ENCODE measurements around the gene TINAGL1.

Gene TINAGL1

DNA sequence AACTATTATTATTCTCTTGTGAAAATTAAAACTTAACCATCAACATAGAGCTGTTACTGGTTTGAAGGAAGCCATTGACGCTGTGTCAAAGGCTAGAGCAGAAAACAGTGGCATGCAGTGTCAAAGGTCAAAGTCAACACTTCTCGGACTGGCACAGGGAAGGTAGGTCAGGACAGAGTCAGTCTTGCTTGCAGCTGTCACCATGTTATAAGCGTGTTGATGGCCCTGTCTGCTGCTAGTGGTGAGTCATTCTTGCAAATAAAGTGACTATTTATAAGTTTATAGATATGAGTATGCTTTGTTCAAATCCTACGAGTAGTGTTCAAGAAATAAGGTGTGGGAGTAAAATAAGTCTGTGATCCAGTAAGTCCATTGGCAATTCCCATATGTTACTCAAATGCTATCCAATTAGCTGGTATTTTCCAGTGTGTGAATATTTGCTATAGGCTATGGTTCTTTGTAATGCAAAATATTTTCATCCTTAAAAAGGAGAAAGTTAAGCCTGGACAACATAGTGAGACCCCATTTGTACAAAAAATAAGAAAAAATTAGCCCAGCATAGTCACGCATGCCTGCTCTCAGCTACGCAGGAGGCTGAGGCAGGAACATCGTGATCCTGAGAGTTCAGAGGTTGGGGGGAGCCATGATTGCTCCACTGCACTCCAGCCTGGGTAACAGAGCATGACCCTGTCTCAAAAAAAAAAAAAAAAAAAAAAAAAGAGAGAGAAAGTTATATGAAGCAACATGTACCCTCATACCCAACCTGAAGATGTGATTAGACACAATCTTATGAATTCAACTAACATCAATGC is 26.3 kb upstream of the TINAGL1 start:
- H3K27ac ChIP-seq (ENCODE audit: low read length) = no peak overlapping the region
- no peak overlapping the region for H3K9ac ChIP-seq (ENCODE audit: low read depth, low read length)
- H3K4me1 ChIP-seq (ENCODE audit: insufficient read depth, low read length) = peaks cover 5% of the 10 kb centered on the region; the same call in 1 of the 2 replicates
- H3K4me3 ChIP-seq (ENCODE audit: low read length) = peak overlapping the region; percentile 64; the same call in 1 of the 2 replicates
- H3K36me3 ChIP-seq (ENCODE audit: insufficient read depth, low read depth, low read length) = no peaks in the 10 kb centered on the region
- no peaks in the 10 kb centered on the region for H3K27me3 ChIP-seq (ENCODE audit: insufficient read depth, low read length)
- no peaks in the 10 kb centered on the region for H3K9me3 ChIP-seq (ENCODE audit: insufficient read depth, low read depth, low read length)

DNA sequence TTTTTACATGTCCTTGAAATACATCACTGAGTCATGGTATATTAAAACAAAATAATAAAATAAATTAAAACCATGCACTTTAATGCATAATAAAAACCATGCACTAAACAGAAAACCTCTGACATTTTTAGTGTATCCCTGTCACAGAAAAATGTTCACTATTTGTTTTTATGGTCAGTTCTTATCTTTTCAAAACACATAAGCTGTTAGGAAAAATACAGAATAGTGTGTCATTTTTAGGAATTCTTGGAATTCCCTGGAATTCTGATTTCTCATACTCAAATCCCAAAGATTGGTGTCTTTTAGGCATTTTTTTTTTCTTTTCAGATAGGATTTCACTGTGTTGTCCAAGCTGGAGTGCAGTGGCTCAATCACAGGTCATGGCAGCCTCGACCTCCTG is 25.1 kb upstream of the TINAGL1 start:
- Histone ChIP-seq H3K27ac (ENCODE audit: low read length) (no peak overlapping the region), H3K4me3 (ENCODE audit: low read length) (no peak overlapping the region), H3K9me3 (ENCODE audit: insufficient read depth, low read depth, low read length) (no peaks in the 10 kb centered on the region), H3K9ac (ENCODE audit: low read depth, low read length) (no peak overlapping the region), H3K4me1 (ENCODE audit: insufficient read depth, low read length) (peaks cover 5% of the 10 kb centered on the region; the same call in 1 of the 2 replicates), H3K27me3 (ENCODE audit: insufficient read depth, low read length) (no peaks in the 10 kb centered on the region), H3K36me3 (ENCODE audit: insufficient read depth, low read depth, low read length) (no peaks in the 10 kb centered on the region)

DNA sequence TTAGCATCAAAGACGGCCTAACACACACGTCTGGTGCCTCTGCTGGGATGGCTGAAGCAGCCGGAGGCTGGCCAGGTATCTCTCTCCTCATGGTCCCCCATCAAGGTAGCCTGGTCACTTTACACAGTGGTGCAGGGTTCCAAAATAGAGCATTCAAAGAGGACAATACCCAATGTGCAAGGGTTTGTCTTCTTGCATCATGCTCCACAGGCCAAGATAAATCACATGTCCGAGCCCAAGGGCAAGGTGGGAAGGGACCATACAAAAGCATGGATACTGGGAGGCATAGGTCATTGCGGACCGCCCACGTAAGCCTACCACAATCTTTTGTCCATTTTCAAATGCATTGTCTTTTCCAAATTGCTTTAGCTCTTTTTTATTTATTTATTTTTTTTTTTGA is 23.8 kb upstream of the TINAGL1 start:
- Histone ChIP-seq H3K9me3 (ENCODE audit: insufficient read depth, low read depth, low read length) (no peaks in the 10 kb centered on the region), H3K9ac (ENCODE audit: low read depth, low read length) (no peak overlapping the region), H3K36me3 (ENCODE audit: insufficient read depth, low read depth, low read length) (no peaks in the 10 kb centered on the region), H3K27me3 (ENCODE audit: insufficient read depth, low read length) (no peaks in the 10 kb centered on the region), H3K4me1 (ENCODE audit: insufficient read depth, low read length) (peaks cover 5% of the 10 kb centered on the region; the same call in 1 of the 2 replicates), H3K4me3 (ENCODE audit: low read length) (no peak overlapping the region), H3K27ac (ENCODE audit: low read length) (no peak overlapping the region)

DNA sequence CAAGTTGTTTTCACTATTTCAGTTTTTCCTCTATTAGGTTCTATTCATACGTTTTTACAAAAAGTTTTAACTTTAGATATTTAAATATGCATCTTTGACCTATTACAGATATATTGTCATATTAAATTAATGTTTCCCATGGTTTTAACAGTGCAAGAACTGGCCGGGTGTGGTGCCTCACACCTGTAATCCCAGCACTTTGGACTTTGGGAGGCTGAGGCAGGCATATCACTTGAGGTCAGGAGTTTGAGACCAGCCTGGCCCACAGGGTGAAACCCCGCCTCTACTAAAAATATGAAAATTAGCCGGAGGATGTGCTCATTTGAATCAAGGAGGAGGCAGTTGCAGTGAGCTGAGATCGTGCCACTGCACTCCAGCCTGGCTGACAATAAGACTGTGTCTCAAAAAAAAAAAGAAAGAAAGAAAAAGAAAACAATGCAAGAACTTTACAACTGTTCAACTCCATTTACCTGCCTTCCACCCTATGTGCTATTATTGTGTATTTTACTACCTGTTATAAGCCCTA is 19.8 kb upstream of the TINAGL1 start:
- Histone ChIP-seq H3K4me3 (ENCODE audit: low read length) (no peak overlapping the region), H3K9ac (ENCODE audit: low read depth, low read length) (no peak overlapping the region), H3K4me1 (ENCODE audit: insufficient read depth, low read length) (no peaks in the 10 kb centered on the region), H3K36me3 (ENCODE audit: insufficient read depth, low read depth, low read length) (no peaks in the 10 kb centered on the region), H3K27me3 (ENCODE audit: insufficient read depth, low read length) (no peaks in the 10 kb centered on the region), H3K27ac (ENCODE audit: low read length) (no peak overlapping the region), H3K9me3 (ENCODE audit: insufficient read depth, low read depth, low read length) (no peaks in the 10 kb centered on the region)

DNA sequence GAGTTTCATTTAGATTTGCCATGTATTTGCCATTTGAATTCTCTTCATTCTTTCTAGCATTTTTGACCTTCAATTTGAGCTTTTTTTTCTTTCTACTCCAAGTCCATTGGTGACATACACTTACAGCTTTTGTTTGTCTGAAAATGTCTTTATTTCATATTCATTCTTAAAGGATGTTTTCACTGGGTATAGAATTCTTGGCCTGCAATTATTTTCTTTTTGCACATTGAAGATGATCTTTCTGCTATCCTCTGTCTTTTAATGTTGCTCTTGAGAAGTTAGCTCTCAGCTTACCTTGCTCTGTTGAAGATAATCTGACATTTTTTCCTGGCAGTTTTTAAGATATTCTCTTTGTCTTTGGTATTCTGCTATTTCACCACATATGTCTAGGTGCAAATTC is 16.6 kb upstream of the TINAGL1 start:
- H3K9ac ChIP-seq (ENCODE audit: low read depth, low read length) = no peak overlapping the region
- no peaks in the 10 kb centered on the region for H3K9me3 ChIP-seq (ENCODE audit: insufficient read depth, low read depth, low read length)
- no peaks in the 10 kb centered on the region for H3K36me3 ChIP-seq (ENCODE audit: insufficient read depth, low read depth, low read length)
- H3K4me1 ChIP-seq (ENCODE audit: insufficient read depth, low read length) = no peaks in the 10 kb centered on the region; the same call in 1 of the 2 replicates
- H3K27me3 ChIP-seq (ENCODE audit: insufficient read depth, low read length) = no peaks in the 10 kb centered on the region
- no peak overlapping the region for H3K27ac ChIP-seq (ENCODE audit: low read length)
- no peak overlapping the region for H3K4me3 ChIP-seq (ENCODE audit: low read length)

DNA sequence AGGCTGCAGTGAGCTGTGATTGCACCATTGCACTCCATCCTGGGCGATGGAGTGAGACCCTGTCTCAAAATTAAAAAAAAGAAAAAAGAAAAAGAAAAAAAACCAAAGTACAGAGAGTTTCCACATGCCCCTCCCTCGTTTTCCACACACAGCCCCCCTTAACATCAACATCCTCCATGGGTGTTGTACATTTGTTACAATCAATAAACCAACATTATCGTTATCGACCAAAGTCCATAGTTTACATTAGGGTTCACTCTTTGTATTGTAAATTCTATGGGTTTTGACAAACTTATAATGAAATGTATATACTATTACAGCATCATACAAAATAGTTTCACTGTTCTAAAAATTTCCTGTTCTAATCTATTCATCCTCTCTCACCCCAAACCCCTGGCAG is 15.9 kb upstream of the TINAGL1 start:
- Histone ChIP-seq H3K9me3 (ENCODE audit: insufficient read depth, low read depth, low read length) (no peaks in the 10 kb centered on the region), H3K27me3 (ENCODE audit: insufficient read depth, low read length) (no peaks in the 10 kb centered on the region), H3K27ac (ENCODE audit: low read length) (no peak overlapping the region), H3K9ac (ENCODE audit: low read depth, low read length) (no peak overlapping the region), H3K36me3 (ENCODE audit: insufficient read depth, low read depth, low read length) (no peaks in the 10 kb centered on the region), H3K4me1 (ENCODE audit: insufficient read depth, low read length) (no peaks in the 10 kb centered on the region; the same call in 1 of the 2 replicates), H3K4me3 (ENCODE audit: low read length) (no peak overlapping the region)

DNA sequence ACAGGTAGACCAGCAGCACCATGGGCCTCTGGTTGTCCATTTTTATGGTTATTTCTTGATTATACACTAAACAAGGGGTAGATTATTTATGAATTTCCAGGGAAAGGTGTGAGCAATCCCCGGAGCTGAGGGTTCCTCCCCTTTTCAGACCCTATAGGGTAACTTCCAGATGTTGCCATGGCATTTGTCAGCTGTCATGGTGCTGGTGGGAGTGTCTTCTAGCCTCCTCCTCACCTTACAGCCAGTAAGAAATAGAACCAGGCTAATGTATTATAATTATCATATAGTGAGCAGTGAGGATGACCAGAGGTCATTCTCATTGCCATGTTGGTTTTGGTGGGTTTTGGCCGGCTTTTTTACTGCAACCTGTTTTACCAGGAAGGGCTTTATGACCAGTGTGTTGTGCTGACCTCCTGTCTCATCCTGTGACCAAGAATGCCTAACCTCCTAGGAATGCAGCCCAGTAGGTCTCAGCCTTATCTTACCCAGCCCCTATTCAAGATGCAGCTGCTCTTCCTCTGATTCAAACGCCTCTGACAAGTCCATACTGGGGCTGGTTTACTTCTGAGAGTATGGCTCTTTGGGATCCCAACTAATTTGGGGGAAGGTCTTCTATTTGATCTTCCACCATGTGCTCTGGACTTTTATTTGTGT is 13.5 kb upstream of the TINAGL1 start:
- Histone ChIP-seq H3K27me3 (ENCODE audit: insufficient read depth, low read length) (no peaks in the 10 kb centered on the region), H3K9ac (ENCODE audit: low read depth, low read length) (no peak overlapping the region), H3K4me1 (ENCODE audit: insufficient read depth, low read length) (no peaks in the 10 kb centered on the region; the same call in 1 of the 2 replicates), H3K4me3 (ENCODE audit: low read length) (no peak overlapping the region), H3K9me3 (ENCODE audit: insufficient read depth, low read depth, low read length) (no peaks in the 10 kb centered on the region), H3K36me3 (ENCODE audit: insufficient read depth, low read depth, low read length) (no peaks in the 10 kb centered on the region), H3K27ac (ENCODE audit: low read length) (no peak overlapping the region)

DNA sequence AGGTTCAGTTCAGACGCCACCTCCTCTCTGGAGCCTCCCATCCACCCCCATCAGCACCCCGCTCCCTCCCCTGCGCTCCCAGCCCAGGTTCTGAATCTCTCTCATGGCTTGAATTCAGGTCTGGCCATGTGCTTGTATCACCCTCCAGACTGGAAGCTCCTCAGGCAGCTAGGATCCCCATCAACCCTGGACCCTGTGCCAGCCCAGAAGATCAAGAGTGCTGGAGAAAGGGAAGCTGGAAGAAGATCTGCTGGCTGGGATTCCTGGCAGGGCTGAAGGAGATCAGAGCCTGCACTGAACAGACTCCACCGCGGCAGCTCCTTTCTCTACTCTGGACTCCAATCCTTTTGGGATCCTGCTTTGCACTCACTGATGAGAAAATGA is 11.7 kb upstream of the TINAGL1 start:
- Histone ChIP-seq H3K9ac (ENCODE audit: low read depth, low read length) (no peak overlapping the region), H3K27ac (ENCODE audit: low read length) (no peak overlapping the region), H3K4me1 (ENCODE audit: insufficient read depth, low read length) (no peaks in the 10 kb centered on the region; the same call in 1 of the 2 replicates), H3K9me3 (ENCODE audit: insufficient read depth, low read depth, low read length) (no peaks in the 10 kb centered on the region), H3K27me3 (ENCODE audit: insufficient read depth, low read length) (no peaks in the 10 kb centered on the region; the same call in 1 of the 2 replicates), H3K36me3 (ENCODE audit: insufficient read depth, low read depth, low read length) (no peaks in the 10 kb centered on the region), H3K4me3 (ENCODE audit: low read length) (no peak overlapping the region)

DNA sequence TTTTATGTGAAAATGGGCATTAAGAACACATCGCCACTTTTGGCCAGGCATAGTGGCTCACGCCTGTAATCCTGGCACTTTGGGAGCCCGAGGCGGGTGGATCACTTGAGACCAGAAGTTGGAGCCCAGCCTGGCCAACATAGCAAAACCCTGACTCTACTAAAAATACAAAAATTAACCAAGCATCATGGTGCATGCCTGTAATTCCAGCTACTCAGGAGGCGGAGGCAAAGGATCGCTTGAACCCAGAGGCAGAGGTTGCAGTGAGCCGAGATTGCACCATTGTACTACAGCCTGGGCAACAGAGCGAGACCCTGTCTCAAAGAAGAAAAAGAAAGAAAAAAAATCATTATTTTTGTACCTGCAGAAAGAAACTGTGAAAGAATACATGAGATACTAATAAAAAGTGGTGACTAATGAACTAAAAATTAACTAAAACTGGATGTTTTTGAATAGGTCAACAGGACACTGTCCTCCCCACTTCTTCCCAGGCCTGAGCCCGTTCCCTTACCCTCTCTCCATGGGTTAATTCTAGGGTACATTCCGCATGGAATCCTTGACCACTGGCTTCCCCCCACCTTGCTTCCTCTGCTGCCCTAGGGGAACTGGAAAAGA is 8.3 kb upstream of the TINAGL1 start:
- Histone ChIP-seq H3K4me1 (ENCODE audit: insufficient read depth, low read length) (no peaks in the 10 kb centered on the region), H3K27ac (ENCODE audit: low read length) (no peak overlapping the region), H3K9me3 (ENCODE audit: insufficient read depth, low read depth, low read length) (no peaks in the 10 kb centered on the region), H3K36me3 (ENCODE audit: insufficient read depth, low read depth, low read length) (no peaks in the 10 kb centered on the region), H3K4me3 (ENCODE audit: low read length) (no peak overlapping the region), H3K9ac (ENCODE audit: low read depth, low read length) (no peak overlapping the region), H3K27me3 (ENCODE audit: insufficient read depth, low read length) (no peaks in the 10 kb centered on the region; the same call in 1 of the 2 replicates)

DNA sequence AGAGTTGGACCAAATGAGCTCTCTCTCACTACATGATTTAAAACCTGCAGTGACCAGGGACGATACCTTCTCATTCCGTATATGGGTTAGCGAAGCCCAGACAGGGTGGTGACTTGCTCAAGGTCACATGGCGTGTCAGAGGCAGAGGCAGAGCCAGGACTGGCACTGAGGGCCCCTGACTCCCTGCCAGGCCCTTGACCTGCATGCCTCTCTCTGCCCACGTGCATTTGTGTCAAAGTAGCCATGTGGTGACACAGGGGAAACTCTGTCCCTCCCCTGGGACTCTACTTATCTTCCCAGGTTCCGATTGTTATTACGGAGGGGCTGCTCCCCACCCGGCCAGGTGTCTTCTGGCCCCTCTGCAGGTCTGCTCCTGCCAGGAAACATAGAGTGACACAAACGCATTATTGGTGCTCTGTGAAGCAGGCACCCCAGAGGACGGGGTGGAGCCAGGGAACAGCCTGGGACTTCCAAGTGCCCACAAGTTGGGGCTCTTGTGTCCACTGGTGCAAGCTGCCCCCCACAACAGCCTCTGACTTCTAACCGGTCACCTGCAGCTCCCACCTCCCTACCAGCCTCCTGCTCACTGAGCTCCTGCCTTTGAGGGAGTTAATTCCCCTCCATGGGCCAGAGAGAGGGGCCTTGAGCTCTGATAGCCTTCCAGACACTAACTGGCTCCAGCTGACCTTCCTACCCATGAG is 7.3 kb upstream of the TINAGL1 start:
- Histone ChIP-seq H3K27ac (ENCODE audit: low read length) (no peak overlapping the region), H3K27me3 (ENCODE audit: insufficient read depth, low read length) (no peaks in the 10 kb centered on the region; the same call in 1 of the 2 replicates), H3K36me3 (ENCODE audit: insufficient read depth, low read depth, low read length) (no peaks in the 10 kb centered on the region), H3K9me3 (ENCODE audit: insufficient read depth, low read depth, low read length) (no peaks in the 10 kb centered on the region), H3K9ac (ENCODE audit: low read depth, low read length) (no peak overlapping the region), H3K4me1 (ENCODE audit: insufficient read depth, low read length) (no peaks in the 10 kb centered on the region), H3K4me3 (ENCODE audit: low read length) (no peak overlapping the region)

DNA sequence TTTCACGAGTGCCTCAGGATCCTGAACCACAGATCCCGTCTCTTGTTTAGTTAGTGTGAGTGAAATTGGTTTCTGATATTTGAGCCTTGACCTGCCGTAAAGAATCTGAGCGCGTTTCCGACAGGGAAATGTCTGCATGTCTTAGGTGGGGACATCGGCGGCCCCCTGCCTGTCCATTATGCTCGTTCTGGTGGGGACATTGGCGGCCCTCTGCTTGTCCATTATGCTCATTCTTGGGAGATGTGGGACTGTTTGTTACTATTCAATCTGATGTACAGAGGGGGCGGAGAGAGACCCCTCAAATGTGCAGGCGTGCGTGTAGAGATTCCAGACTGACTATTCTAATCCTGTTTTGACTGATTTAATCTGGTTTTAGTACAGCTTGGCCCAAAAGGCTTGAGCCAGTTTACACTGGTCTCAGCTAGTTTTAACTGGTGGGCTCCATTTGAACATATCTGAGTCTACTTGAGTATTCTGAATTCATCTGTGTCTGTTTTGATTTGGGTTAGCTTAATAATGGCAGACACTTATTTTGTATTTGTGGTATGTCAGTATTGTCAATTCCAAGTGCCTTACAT is 6.6 kb upstream of the TINAGL1 start:
- Histone ChIP-seq H3K9me3 (ENCODE audit: insufficient read depth, low read depth, low read length) (no peaks in the 10 kb centered on the region), H3K4me3 (ENCODE audit: low read length) (no peak overlapping the region), H3K27ac (ENCODE audit: low read length) (no peak overlapping the region), H3K4me1 (ENCODE audit: insufficient read depth, low read length) (no peaks in the 10 kb centered on the region; the same call in 1 of the 2 replicates), H3K36me3 (ENCODE audit: insufficient read depth, low read depth, low read length) (no peaks in the 10 kb centered on the region), H3K9ac (ENCODE audit: low read depth, low read length) (no peak overlapping the region), H3K27me3 (ENCODE audit: insufficient read depth, low read length) (no peaks in the 10 kb centered on the region; the same call in 1 of the 2 replicates)
